PFSK-1 (cell line): ENCODE measurements around the gene RAP1GAP2.

ENCODE experiments used
- FOXP2 ChIP-seq: optimal IDR thresholded peaks from 2 replicates; pipeline ENCODE3; 2011; ENCODE audit warnings: borderline replicate concordance, control low read depth, inconsistent platforms; ENCODE audit not compliant: insufficient read depth; ENCODE audit errors: extremely low read length, extremely low read depth
- POLR2AphosphoS5 ChIP-seq: IDR thresholded peaks from 2 replicates; pipeline ENCODE4 v1.6.1; 2012; ENCODE audit warnings: low read depth, mild to moderate bottlenecking, control low read depth, low read length, moderate library complexity
- REST ChIP-seq, 2 experiments: IDR thresholded peaks; 2 replicates each; pipeline versions ENCODE4 v1.6.1 to v1.8.0; 2011 to 2012; ENCODE audit warnings: low read depth in 2 of 2, low read length in 2 of 2, control low read depth in 1 of 2, inconsistent platforms in 1 of 2, mild to moderate bottlenecking in 1 of 2, moderate library complexity in 1 of 2; ENCODE audit not compliant: insufficient read depth in 1 of 2
- SIN3A ChIP-seq: IDR thresholded peaks from 2 replicates; pipeline ENCODE4 v1.6.1; 2012; ENCODE audit warnings: mild to moderate bottlenecking, low read length, moderate library complexity, borderline replicate concordance; ENCODE audit not compliant: insufficient read depth
- TAF1 ChIP-seq: IDR thresholded peaks from 2 replicates; pipeline ENCODE4 v1.6.1; 2012; ENCODE audit warnings: low read length, control low read depth, borderline replicate concordance; ENCODE audit not compliant: insufficient read depth

- TF ChIP-seq POLR2AphosphoS5 (no peak), TAF1 (no peak), REST (IDR thresholded peaks at IDR 0.05; ENCODE audit: insufficient read depth in 1 of 2, low read depth in 2 of 2, low read length in 2 of 2) (no peak), SIN3A (no peak), FOXP2 (no peak)
Measured at GRCh38 chr17:2802574-2802973, 6.3 kb downstream of the RAP1GAP2 start.
